ENCODE data around the gene VSIG8. TPM values are rescaled to one million over a fixed set of nuclear protein-coding genes. Genes with fewer than 3 reads are reported as not detected.

Gene VSIG8
- total RNA-seq, 1 donor from 2014 or later = not detected

DNA sequence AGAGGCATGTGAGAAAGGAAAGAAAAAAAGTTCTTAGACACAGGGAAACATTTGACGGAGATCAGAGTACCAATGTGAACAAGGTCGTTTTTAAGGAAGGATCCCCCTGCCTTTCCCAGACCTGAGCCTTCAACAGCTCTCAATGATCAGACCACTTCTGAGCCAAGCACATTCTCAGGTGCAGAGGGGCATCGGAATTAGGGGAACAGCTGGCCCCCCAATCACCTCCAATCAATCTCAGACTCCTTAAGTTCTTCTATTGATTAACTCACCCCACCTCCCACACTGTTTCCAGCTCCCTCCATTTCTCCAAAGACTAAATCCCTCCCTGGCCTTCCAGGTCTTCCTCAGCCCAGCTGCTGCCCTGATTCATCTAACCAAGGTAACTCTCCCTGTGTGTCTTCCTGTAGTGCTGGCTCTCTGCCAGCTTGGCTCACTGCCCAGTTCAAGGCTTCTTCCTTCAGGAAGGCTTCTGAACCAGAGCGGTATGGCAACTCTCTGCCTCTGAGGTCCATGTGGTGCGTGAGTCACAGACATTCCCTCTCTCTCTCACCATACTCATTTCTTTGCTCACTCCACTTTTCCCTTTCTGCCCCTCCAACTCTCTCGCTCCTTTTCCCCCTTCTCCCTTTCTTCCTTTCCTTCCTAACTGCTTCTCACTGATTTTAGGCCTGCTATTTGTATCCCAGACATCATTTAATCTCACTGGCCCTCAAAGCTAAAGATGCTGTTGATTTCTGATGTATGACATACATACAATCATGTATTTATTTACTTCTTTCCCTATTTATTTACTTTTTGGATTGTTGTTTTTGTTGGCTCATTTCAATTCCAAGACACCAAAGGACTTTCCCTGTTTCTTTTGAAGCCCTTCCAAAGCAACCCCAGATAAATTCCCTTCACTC, 19.4 kb upstream of the VSIG8 start:
- FAIRE-seq = peak; percentile 96
- Histone ChIP-seq H3K4me3 (ENCODE audit: low read depth, low read length) (no peak overlapping the region), H3K27me3 (ENCODE audit: control insufficient read depth, insufficient read depth, low read length) (no peaks in the 10 kb centered on the region), H3K36me3 (ENCODE audit: control insufficient read depth, insufficient read depth, low read length) (no peaks in the 10 kb centered on the region)
- DNase-seq (ENCODE audit: low read depth) = peak; percentile 100
- TF ChIP-seq, protein P1, sequence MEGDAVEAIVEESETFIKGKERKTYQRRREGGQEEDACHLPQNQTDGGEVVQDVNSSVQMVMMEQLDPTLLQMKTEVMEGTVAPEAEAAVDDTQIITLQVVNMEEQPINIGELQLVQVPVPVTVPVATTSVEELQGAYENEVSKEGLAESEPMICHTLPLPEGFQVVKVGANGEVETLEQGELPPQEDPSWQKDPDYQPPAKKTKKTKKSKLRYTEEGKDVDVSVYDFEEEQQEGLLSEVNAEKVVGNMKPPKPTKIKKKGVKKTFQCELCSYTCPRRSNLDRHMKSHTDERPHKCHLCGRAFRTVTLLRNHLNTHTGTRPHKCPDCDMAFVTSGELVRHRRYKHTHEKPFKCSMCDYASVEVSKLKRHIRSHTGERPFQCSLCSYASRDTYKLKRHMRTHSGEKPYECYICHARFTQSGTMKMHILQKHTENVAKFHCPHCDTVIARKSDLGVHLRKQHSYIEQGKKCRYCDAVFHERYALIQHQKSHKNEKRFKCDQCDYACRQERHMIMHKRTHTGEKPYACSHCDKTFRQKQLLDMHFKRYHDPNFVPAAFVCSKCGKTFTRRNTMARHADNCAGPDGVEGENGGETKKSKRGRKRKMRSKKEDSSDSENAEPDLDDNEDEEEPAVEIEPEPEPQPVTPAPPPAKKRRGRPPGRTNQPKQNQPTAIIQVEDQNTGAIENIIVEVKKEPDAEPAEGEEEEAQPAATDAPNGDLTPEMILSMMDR (IDR thresholded peaks at IDR 0.05; ENCODE audit: insufficient read depth, low read length, severe bottlenecking) = no peak

DNA sequence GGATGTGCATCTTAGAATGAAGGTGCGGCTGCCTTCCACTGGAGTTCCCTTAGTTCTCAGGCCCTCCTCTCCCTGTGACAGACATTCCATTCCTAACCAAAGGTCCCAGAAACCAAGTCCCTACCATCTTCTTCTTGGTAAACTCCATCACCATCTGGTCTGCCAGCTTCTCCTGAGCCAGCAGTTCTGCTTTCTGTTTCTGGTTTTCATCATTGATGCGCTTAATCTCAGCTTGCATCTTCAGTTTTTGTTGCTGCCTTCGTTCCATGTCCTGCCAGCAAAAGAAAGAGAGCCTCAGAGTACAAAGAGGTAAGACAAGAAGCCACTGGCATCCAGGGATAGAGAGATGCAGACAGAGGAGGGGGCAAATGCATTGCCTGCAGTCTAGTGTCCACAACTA, 18.0 kb upstream of the VSIG8 start:
- TF ChIP-seq, protein P1 (IDR thresholded peaks at IDR 0.05; ENCODE audit: insufficient read depth, low read length, severe bottlenecking) = no peak
- no peaks in the 10 kb centered on the region for H3K36me3 ChIP-seq (ENCODE audit: control insufficient read depth, insufficient read depth, low read length)
- no peak for DNase-seq (ENCODE audit: low read depth)
- no peak overlapping the region for H3K4me3 ChIP-seq (ENCODE audit: low read depth, low read length)
- FAIRE-seq = peak; percentile 60
- H3K27me3 ChIP-seq (ENCODE audit: control insufficient read depth, insufficient read depth, low read length) = no peaks in the 10 kb centered on the region

DNA sequence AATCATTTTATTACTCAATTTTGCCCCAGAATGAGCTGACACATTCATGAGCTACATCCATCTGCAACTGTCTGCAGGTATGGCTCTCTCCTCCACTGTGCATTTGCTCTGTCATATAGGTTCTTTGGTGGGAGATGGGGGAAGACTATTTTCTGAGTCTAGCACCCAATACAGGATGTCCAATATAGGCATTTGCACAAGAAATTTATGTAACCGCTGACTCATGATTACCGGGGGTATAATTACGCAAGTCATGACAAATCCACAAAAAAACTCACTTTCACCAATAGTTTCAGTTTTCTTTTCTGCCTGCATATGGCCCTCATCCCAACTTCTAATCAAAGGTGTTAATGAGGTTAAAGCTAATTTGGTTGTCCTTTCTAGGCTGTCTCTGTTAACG, 17.5 kb upstream of the VSIG8 start:
- no peaks in the 10 kb centered on the region for H3K36me3 ChIP-seq (ENCODE audit: control insufficient read depth, insufficient read depth, low read length)
- FAIRE-seq (no peak), DNase-seq (ENCODE audit: low read depth) (peak; percentile 89)

DNA sequence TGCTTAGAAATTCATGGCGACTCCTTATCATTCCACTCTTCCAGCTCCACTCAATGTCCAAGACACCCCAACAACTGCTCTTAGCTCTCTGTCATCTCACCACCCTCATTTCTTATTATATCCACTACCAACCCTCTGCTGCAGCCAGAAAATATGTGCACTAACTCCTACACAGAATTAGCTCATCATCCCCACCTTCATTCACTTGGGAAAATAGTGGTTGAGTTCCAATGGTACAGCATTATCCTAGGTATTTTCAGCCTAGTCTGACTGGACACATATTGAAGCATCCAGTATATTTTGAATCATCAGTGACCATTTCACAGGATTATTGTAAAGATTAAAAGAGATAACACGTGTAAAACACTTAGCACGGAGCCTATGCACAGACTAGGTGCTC, 16.7 kb upstream of the VSIG8 start:
- Histone ChIP-seq H3K27me3 (ENCODE audit: control insufficient read depth, insufficient read depth, low read length) (no peaks in the 10 kb centered on the region), H3K36me3 (ENCODE audit: control insufficient read depth, insufficient read depth, low read length) (no peaks in the 10 kb centered on the region), H3K4me3 (ENCODE audit: low read depth, low read length) (no peak overlapping the region)
- no peak for FAIRE-seq
- TF ChIP-seq, protein P1 (IDR thresholded peaks at IDR 0.05; ENCODE audit: insufficient read depth, low read length, severe bottlenecking) = no peak
- no peak for DNase-seq (ENCODE audit: low read depth)

More for the DNA sequence above, 17.5 kb upstream of the VSIG8 start:
- no peaks in the 10 kb centered on the region for H3K27me3 ChIP-seq (ENCODE audit: control insufficient read depth, insufficient read depth, low read length)
- no peak overlapping the region for H3K4me3 ChIP-seq (ENCODE audit: low read depth, low read length)
- TF ChIP-seq, protein P1 (IDR thresholded peaks at IDR 0.05; ENCODE audit: insufficient read depth, low read length, severe bottlenecking) = no peak

DNA sequence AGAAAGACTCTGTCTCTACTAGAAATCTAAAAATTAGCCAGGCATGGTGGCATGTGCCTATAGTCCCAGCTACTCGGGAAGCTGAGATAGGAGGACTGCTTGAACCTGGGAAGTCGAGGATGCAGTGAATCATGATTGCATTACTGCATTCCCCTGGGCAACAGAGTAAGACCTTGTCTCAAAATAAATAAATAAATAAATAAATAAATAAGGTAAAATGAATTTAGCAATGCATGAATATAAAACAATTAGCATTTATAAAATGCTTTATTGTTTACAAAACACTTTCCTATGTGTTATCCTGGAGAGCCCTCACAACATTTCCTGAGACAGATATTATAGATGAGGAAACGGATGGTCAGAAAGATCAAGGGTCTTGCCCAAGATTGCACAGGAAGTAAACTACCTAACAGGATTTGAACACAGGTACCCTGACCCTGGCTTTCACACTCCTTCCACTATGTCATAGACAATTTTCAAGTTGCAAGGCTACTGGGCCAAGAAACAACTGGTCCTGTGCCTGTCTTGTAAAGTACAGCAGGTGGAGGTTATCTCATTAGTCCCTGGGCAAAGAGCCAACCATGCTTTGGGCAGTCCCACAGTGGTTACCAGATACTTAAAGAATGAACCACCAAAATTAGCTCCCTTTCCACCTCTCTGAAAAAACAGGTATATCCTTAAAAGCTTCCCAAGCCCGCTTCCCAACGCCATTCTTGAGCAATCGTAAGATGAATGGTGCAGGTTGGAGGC, 15.4 kb upstream of the VSIG8 start:
- Histone ChIP-seq H3K27me3 (ENCODE audit: control insufficient read depth, insufficient read depth, low read length) (no peaks in the 10 kb centered on the region), H3K4me3 (ENCODE audit: low read depth, low read length) (no peak overlapping the region), H3K36me3 (ENCODE audit: control insufficient read depth, insufficient read depth, low read length) (no peaks in the 10 kb centered on the region)
- no peak for DNase-seq (ENCODE audit: low read depth)
- no peak for FAIRE-seq
- TF ChIP-seq, protein P1 (IDR thresholded peaks at IDR 0.05; ENCODE audit: insufficient read depth, low read length, severe bottlenecking) = no peak

All from bronchial epithelial cell (primary cell).